ENCODE data around the gene DIPK1C. TPM values are rescaled to one million over a fixed set of nuclear protein-coding genes. Genes with fewer than 3 reads are reported as not detected.

Gene DIPK1C
- total RNA-seq, 1 experiment from 2014 or later = 0.26 TPM

GRCh38 chr18:74498712-74499627 is 41.9 kb upstream of the DIPK1C start:
- Histone ChIP-seq H3K9me3 (ENCODE audit: control insufficient read depth, insufficient read depth, low read depth, low read length) (no peaks in the 10 kb centered on the region), H3K4me3 (ENCODE audit: low read depth in 2 of 2, low read length in 2 of 2) (peak overlapping the region; percentile 34 to 51), H3K4me1 (ENCODE audit: control insufficient read depth, insufficient read depth, low read length) (peaks cover 36% of the 10 kb centered on the region), H3K36me3 (ENCODE audit: control insufficient read depth, insufficient read depth, low read length) (peaks cover 20% of the 10 kb centered on the region), H3K27ac (ENCODE audit: low read length) (peak overlapping the region; percentile 90), H3K27me3 (ENCODE audit: control insufficient read depth, insufficient read depth, low read length) (no peaks in the 10 kb centered on the region)
- ATAC-seq = peak; percentile 25; the same call in 1 of the 2 replicates
- intact Hi-C loops (cut with micrococcal nuclease; ENCODE audit: unreplicated experiment) (loop anchor here (5.0 kb wide), 1 partner anchor 53 kb away; no protein-coding TSS in a partner anchor), in situ Hi-C loops (cut with HindIII; ENCODE audit: low pct_unique_long_range_greater_than_20kb, low sequenced_read_pairs) (no loop called here)
- ChIA-PET POLR2A (no interaction called here), CTCF (interaction anchor here (0.6 kb wide), 1 partner anchor 113 kb away, joined by 3 read pairs; no protein-coding TSS in a partner anchor)
- TF ChIP-seq REST (IDR thresholded peaks at IDR 0.05; ENCODE audit: insufficient read depth in 1 of 2, low read depth in 2 of 2, low read length in 1 of 2) = no peak
- no peak for TF ChIP-seq CTCF (IDR thresholded peaks at IDR 0.05)
- 0 out of 2 replicates have a peak, but pooled peaks have one; percentile 13 for TF ChIP-seq SIN3A (IDR thresholded peaks at IDR 0.05; ENCODE audit: borderline replicate concordance, insufficient read depth, low read depth, low read length)
- TF ChIP-seq POLR2AphosphoS5 (IDR thresholded peaks at IDR 0.05; ENCODE audit: low read depth, low read length) = peak; percentile 59
- TF ChIP-seq TCF7L2 (IDR thresholded peaks at IDR 0.05; ENCODE audit: low read depth, low read length) = no peak
- no peak for DNase-seq (ENCODE audit: low read depth, low spot score)
- BruUV-seq (replicated peaks) = no TSS peak

- CTCF ChIA-PET = no interaction called here
- POLR2A ChIA-PET = interaction anchor here (0.5 kb wide), 1 partner anchor 27 kb away, joined by 7 read pairs; no protein-coding TSS in a partner anchor
- Histone ChIP-seq H3K9me3 (ENCODE audit: control insufficient read depth, insufficient read depth, low read depth, low read length) (no peaks in the 10 kb centered on the region), H3K27me3 (ENCODE audit: control insufficient read depth, insufficient read depth, low read length) (no peaks in the 10 kb centered on the region), H3K36me3 (ENCODE audit: control insufficient read depth, insufficient read depth, low read length) (peaks cover 17% of the 10 kb centered on the region), H3K27ac (ENCODE audit: low read length) (peak overlapping the region; percentile 90), H3K4me1 (ENCODE audit: control insufficient read depth, insufficient read depth, low read length) (peaks cover 36% of the 10 kb centered on the region), H3K4me3 (ENCODE audit: low read depth in 2 of 2, low read length in 2 of 2) (peak overlapping the region in 1 of 2 experiments; percentile 71; a peak in 2 of 4 replicates)
- no TSS peak for BruUV-seq (replicated peaks)
- TF ChIP-seq REST (IDR thresholded peaks at IDR 0.05; ENCODE audit: insufficient read depth in 1 of 2, low read depth in 2 of 2, low read length in 1 of 2) (no peak), POLR2AphosphoS5 (IDR thresholded peaks at IDR 0.05; ENCODE audit: low read depth, low read length) (no peak), SIN3A (IDR thresholded peaks at IDR 0.05; ENCODE audit: borderline replicate concordance, insufficient read depth, low read depth, low read length) (no peak), CTCF (IDR thresholded peaks at IDR 0.05) (no peak), TCF7L2 (IDR thresholded peaks at IDR 0.05; ENCODE audit: low read depth, low read length) (no peak)
- DNase-seq (ENCODE audit: low read depth, low spot score) (no peak), ATAC-seq (no peak)
- intact Hi-C loops (cut with micrococcal nuclease; ENCODE audit: unreplicated experiment) = loop anchor here (5.0 kb wide), 1 partner anchor 55 kb away; no protein-coding TSS in a partner anchor
- in situ Hi-C loops (cut with HindIII; ENCODE audit: low pct_unique_long_range_greater_than_20kb, low sequenced_read_pairs) = no loop called here
Observed at GRCh38 chr18:74497778-74498177, 40.7 kb upstream of the DIPK1C start.

Data from Panc1 (cell line).